SHP77 treated with DMSO at 0.1 percent for 48 hours (cell line): ENCODE measurements around the gene CNKSR3.

Experiments used
- DNase-seq: peaks from one replicate; lab custom pipeline; 2025; lab: John Stamatoyannopoulos, UW

CNKSR3 gene

DNA sequence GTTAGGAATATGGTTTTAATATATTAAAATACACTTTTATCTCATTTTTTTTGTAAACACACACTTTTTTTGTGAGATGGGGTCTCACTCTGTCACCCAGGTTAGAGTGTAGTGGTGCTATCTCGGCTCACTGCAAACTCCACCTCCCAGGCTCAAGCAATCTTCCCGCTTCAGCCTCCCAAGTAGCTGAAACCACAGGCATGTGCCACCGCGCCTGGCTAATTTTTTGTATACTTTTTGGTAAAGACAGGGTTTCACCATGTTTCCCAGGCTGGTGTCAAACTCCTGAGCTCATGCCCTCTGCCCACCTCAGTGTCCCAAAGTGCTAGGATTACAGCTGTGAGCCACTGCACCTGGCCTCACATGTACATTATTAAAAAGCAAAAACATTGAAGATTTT lies 164.7 kb downstream of the CNKSR3 start:
- no peak for DNase-seq

DNA sequence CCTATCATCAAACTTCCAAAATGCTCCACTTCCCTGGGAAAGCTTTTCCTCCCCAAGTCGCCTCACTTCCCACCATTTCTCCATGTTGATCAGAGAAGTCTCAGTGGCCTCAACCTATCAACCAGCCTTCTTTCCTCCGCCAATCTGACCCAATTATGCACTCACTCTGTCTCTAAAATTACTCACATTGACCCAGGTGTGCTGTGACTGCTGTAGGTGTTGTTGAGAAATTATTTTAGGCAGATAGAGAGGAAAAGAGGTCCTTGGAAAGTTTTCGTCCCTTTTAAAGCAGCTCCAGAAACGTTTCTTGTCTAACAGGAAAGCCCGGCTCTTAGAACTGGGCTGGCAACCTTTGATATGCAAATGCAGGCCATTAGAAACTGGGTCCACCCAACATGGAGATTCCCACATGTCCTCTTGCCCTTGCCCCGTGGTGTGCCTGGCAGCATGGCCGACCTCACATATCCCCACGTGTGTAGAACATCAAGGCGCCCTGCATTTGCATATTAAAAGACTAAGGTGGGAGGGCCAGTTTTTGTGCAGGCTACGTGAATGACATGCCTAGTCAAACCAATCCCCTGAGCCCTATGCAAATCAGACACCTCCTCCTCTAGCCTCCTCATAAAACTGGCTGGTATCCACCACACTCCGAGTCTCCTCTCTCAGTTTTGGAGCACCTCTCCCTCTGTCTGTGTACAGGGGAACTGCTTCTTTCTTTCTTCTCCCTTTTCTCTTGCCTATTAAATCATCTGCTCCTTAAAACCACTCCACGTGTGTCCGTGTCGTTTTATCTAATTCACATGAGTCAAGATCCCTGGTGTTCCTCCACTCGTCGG lies 166.8 kb downstream of the CNKSR3 start:
- no peak for DNase-seq

- DNase-seq, result no peak
These were observed 168.6 kb downstream of the CNKSR3 start for GRCh38 chr6:154341871-154342270.

- no peak for DNase-seq
These were observed 169.1 kb downstream of the CNKSR3 start for GRCh38 chr6:154341336-154341735.
